Caco-2 (cell line): ENCODE results near the gene NAP1L4. TPM values are rescaled to one million over a fixed set of nuclear protein-coding genes. Genes with fewer than 3 reads are reported as not detected.

ENCODE experiments used
- BruUV-seq: library from RNA; stranded (reverse); fragments of 400-500 nt; replicated peaks from 2 replicates; lab custom pipeline; 2021; lab: Mats Ljungman, UMichigan
- CTCF ChIA-PET: fragments of 300-600 bp; sonication (Branson Sonifier 250); formaldehyde crosslinking; loops from one replicate; lab custom pipeline; 2022; ENCODE audit warnings: antibody characterized with exemption; lab: Charles Lee
- POLR2A ChIA-PET: fragments of 300-600 bp; sonication (Branson Sonifier 250); formaldehyde crosslinking; loops from one replicate; lab custom pipeline; 2022; ENCODE audit warnings: antibody characterized with exemption; lab: Charles Lee
- DNase-seq, 2 experiments: peaks; one replicate each; pipeline versions ENCODE4 v3.0.0 to v3.0.0-alpha.2; 2020 to 2022
- H3K27me3 ChIP-seq: replicated peaks from 2 replicates; pipeline ENCODE4 v1.6.0; 2011; ENCODE audit warnings: low read length; ENCODE audit not compliant: control insufficient read depth, insufficient read depth
- H3K36me3 ChIP-seq: 2 replicates; pipeline ENCODE4 v1.5.1; 2011; ENCODE audit warnings: low read length; ENCODE audit not compliant: control insufficient read depth, insufficient read depth
- H3K4me1 ChIP-seq: fragments of 250-450 bp; sonication (Bioruptor Pico); 2 replicates; pipeline ENCODE4 v1.5.1; 2020; ENCODE audit warnings: mild to moderate bottlenecking
- H3K4me3 ChIP-seq: 2 replicates; pipeline ENCODE4 v1.5.1; 2011; ENCODE audit warnings: low read depth, mild to moderate bottlenecking, control low read depth, low read length
- H3K9me3 ChIP-seq: fragments of 250-450 bp; sonication (Bioruptor Pico); 2 replicates; pipeline ENCODE4 v1.5.1; 2020; ENCODE audit warnings: mild to moderate bottlenecking, moderate library complexity
- H3K27ac Mint-ChIP-seq: one replicate; pipeline ENCODE4 v1.8.0; 2022; ENCODE audit warnings: mixed read lengths; ENCODE audit not compliant: unreplicated experiment
- H3K27me3 Mint-ChIP-seq: one replicate; pipeline ENCODE4 v1.8.0; 2022; ENCODE audit warnings: mixed read lengths; ENCODE audit not compliant: insufficient read depth, unreplicated experiment
- H3K36me3 Mint-ChIP-seq: one replicate; pipeline ENCODE4 v1.8.0; 2022; ENCODE audit warnings: mild to moderate bottlenecking, mixed read lengths; ENCODE audit not compliant: insufficient read depth, unreplicated experiment
- H3K4me1 Mint-ChIP-seq: one replicate; pipeline ENCODE4 v1.8.0; 2022; ENCODE audit warnings: low read depth, mixed read lengths; ENCODE audit not compliant: unreplicated experiment
- H3K4me3 Mint-ChIP-seq: one replicate; pipeline ENCODE4 v1.8.0; 2022; ENCODE audit warnings: mild to moderate bottlenecking, moderate library complexity, mixed read lengths; ENCODE audit not compliant: unreplicated experiment
- H3K9me3 Mint-ChIP-seq: one replicate; pipeline ENCODE4 v1.8.0; 2022; ENCODE audit warnings: mixed read lengths; ENCODE audit not compliant: unreplicated experiment
- intact Hi-C: fragments of 100-400 bp; cut with micrococcal nuclease; formaldehyde crosslinking; loops from one replicate; pipeline ENCODE4 v1.10.0; 2022; ENCODE audit not compliant: unreplicated experiment
- total RNA-seq: library from RNA; stranded (reverse); gene quantifications from 2 replicates; pipeline ENCODE4 v1.2.3, GENCODE V29; 2022
- TF ChIP-seq, protein P1 (sequence below), 2 experiments: fragments of 200-600 bp in 1 of 2; IDR thresholded peaks; 1 replicate in 1 of 2; 2 replicates in 1 of 2; pipeline versions ENCODE4 v1.5.1 to v1.8.0; 2011 to 2022; ENCODE audit warnings: antibody characterized with exemption in 1 of 2, control low read depth in 1 of 2, inconsistent platforms in 1 of 2, low read depth in 1 of 2, low read length in 1 of 2, mild to moderate bottlenecking in 1 of 2, moderate library complexity in 1 of 2; ENCODE audit not compliant: insufficient read depth in 1 of 2, severe bottlenecking in 1 of 2, unreplicated experiment in 1 of 2

NAP1L4 gene
- total RNA-seq, 1 experiment from 2014 or later = 215 TPM

DNA sequence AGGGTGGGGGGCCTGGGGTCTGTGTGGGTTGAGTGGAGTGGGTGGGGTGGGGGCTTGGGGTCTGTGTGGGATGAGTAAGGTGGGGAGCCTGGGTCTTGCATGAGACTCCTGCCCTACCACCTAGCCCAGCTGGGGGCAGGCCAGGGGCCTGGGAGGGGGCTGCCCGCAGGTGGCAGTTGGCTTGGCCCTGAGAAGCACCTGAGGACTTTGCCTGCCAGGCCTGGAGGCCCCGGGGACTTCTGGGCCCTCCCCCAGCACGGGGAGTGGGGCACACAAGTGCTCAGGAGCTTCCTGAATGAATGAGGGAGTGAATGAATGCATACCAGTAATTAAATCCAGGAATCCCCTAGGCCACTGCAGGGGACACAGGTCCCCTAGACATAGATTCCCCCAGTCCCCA, 69.5 kb downstream of the NAP1L4 start:
- Histone ChIP-seq H3K27me3 (0 out of 2 replicates have a peak, but pooled peaks cover under 1% of the 10 kb centered on the region), H3K4me3 (no peak overlapping the region), H3K36me3 (no peaks in the 10 kb centered on the region), H3K4me1 (0 out of 2 replicates have a peak, but pooled peaks cover under 1% of the 10 kb centered on the region), H3K9me3 (no peaks in the 10 kb centered on the region)
- ChIA-PET POLR2A (no interaction called here), CTCF (interaction anchor here (0.6 kb wide), 1 partner anchor 28 kb away, joined by 3 read pairs; no protein-coding TSS in a partner anchor)
- intact Hi-C loops = no loop called here
- no TSS peak for BruUV-seq
- Mint-ChIP-seq H3K27me3 (no peaks in the 10 kb centered on the region), H3K4me3 (no peak overlapping the region), H3K36me3 (peaks cover 17% of the 10 kb centered on the region), H3K9me3 (no peaks in the 10 kb centered on the region), H3K27ac (no peak overlapping the region), H3K4me1 (no peaks in the 10 kb centered on the region)
- DNase-seq = no peak
- TF ChIP-seq, protein P1, sequence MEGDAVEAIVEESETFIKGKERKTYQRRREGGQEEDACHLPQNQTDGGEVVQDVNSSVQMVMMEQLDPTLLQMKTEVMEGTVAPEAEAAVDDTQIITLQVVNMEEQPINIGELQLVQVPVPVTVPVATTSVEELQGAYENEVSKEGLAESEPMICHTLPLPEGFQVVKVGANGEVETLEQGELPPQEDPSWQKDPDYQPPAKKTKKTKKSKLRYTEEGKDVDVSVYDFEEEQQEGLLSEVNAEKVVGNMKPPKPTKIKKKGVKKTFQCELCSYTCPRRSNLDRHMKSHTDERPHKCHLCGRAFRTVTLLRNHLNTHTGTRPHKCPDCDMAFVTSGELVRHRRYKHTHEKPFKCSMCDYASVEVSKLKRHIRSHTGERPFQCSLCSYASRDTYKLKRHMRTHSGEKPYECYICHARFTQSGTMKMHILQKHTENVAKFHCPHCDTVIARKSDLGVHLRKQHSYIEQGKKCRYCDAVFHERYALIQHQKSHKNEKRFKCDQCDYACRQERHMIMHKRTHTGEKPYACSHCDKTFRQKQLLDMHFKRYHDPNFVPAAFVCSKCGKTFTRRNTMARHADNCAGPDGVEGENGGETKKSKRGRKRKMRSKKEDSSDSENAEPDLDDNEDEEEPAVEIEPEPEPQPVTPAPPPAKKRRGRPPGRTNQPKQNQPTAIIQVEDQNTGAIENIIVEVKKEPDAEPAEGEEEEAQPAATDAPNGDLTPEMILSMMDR (IDR thresholded peaks at IDR 0.05; ENCODE audit: insufficient read depth in 1 of 2, low read depth in 1 of 2, low read length in 1 of 2, severe bottlenecking in 1 of 2, unreplicated experiment in 1 of 2) = no peak

DNA sequence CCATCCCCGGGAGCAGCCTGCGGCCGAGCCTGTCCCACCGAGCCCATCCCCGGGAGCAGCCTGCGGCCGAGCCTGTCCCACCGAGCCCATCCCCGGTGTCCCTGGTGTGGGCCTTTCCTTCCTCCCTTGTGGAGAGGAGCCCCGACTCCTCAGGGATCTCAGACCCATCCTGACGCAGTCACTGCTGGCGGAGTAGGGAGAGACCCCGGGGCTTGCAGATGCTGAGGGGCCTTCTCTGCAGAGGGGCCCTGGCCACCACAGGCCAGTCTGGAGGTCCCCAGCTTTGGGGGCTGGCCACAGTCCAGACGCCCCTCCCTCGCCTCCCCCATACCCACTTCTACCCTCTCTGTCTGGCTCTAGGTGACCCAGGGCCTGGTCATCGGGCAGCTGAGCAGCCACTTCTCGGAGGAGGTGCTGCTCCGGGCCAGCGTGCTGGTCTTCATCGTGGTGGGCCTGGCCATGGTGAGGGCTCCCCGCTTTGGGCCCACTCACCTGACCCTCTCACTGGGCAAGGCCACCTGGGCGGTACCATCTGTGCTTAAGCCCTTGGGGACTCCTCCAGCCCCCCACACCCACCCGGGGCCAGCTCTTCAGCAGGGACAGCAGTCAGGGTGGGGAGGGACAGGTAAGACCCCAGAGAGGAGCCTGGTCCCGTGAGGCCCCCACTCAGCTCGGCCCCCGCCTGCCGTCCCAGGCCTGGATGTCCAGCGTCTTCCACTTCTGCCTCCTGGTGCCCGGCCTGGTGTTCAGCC, 70.2 kb downstream of the NAP1L4 start:
- no peak for DNase-seq
- Mint-ChIP-seq H3K4me1 (no peaks in the 10 kb centered on the region), H3K36me3 (peaks cover 15% of the 10 kb centered on the region), H3K9me3 (no peaks in the 10 kb centered on the region), H3K27ac (no peak overlapping the region), H3K27me3 (no peaks in the 10 kb centered on the region), H3K4me3 (no peak overlapping the region)
- no TSS peak for BruUV-seq
- ChIA-PET POLR2A (no interaction called here), CTCF (interaction anchor here (0.6 kb wide), 1 partner anchor 27 kb away, joined by 3 read pairs; no protein-coding TSS in a partner anchor)
- H3K36me3 ChIP-seq = no peaks in the 10 kb centered on the region
- H3K27me3 ChIP-seq = no peaks in the 10 kb centered on the region
- no peaks in the 10 kb centered on the region for H3K4me1 ChIP-seq
- no peaks in the 10 kb centered on the region for H3K9me3 ChIP-seq
- TF ChIP-seq, protein P1 (IDR thresholded peaks at IDR 0.05; ENCODE audit: insufficient read depth in 1 of 2, low read depth in 1 of 2, low read length in 1 of 2, severe bottlenecking in 1 of 2, unreplicated experiment in 1 of 2) = no peak
- intact Hi-C loops = no loop called here
- H3K4me3 ChIP-seq = no peak overlapping the region

DNA sequence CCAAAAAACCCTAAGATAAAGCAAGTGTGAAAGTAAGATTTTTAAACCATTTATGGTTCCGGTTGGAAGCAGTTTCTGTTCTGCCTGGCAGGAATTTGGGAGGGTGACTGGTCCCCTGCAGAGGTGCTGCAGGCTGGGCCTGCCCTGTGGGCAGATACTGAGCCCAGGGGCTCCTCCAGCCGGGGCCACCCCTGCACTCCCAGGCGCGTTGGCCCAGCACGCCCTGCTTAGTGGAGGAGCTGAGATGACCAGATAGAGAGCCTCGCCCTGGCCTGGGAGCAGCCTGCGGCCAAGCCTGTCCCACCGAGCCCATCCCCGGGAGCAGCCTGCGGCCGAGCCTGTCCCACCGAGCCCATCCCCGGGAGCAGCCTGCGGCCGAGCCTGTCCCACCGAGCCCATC, 70.9 kb downstream of the NAP1L4 start:
- TF ChIP-seq, protein P1 (IDR thresholded peaks at IDR 0.05; ENCODE audit: insufficient read depth in 1 of 2, low read depth in 1 of 2, low read length in 1 of 2, severe bottlenecking in 1 of 2, unreplicated experiment in 1 of 2) = no peak
- H3K27me3 ChIP-seq = no peaks in the 10 kb centered on the region
- Mint-ChIP-seq H3K27ac (no peak overlapping the region), H3K4me1 (no peaks in the 10 kb centered on the region), H3K27me3 (no peaks in the 10 kb centered on the region), H3K36me3 (peaks cover 11% of the 10 kb centered on the region), H3K4me3 (no peak overlapping the region), H3K9me3 (no peaks in the 10 kb centered on the region)
- H3K4me1 ChIP-seq = no peaks in the 10 kb centered on the region
- H3K36me3 ChIP-seq = no peaks in the 10 kb centered on the region
- intact Hi-C loops = no loop called here
- DNase-seq = no peak
- ChIA-PET POLR2A (no interaction called here), CTCF (interaction anchor here (0.7 to 1.0 kb wide), 2 partner anchors 8 to 19 kb away, joined by 3 read pairs; partner anchors contain the start of gene PHLDA2)
- no TSS peak for BruUV-seq
- no peaks in the 10 kb centered on the region for H3K9me3 ChIP-seq
- no peak overlapping the region for H3K4me3 ChIP-seq
